ENCODE data around the gene CA12. TPM values are rescaled to one million over a fixed set of nuclear protein-coding genes. Genes with fewer than 3 reads are reported as not detected.

Gene CA12
- total and polyA plus RNA-seq, 10 of the 15 experiments (the other 5 are each of a cell fraction or from before 2014, with no cell fraction given), result 0.03 to 0.10 TPM; not detected in 8

DNA sequence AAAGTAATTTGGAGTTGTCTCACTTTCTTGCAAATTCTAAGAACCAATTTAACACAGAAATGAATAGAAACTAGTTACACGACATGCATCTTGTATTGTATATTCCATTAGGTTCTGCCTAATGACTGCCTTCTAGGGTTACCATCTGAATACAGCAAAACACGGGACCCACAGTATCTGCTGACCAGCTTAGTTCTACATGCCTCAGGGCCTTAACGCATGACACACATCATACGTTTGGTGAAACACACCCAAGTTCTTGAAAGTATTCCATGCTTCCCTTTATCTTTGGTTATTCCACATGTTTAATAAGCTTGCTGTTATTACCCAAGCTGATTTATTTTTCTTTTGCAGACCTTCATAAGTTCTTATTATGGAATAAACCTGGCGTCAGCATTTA lies 76.4 kb downstream of the CA12 start:
- DNase-seq (ENCODE audit: low read depth, low spot score), result no peak
- Histone ChIP-seq H3K79me2 (ENCODE audit: control insufficient read depth, insufficient read depth, low read length) (no peaks in the 10 kb centered on the region), H2AFZ (ENCODE audit: control insufficient read depth, low read depth, low read length) (no peak overlapping the region), H3K27me3 (replicated peaks in 1 of 2; ENCODE audit: control insufficient read depth in 2 of 2, insufficient read depth in 2 of 2, low read length in 1 of 2) (no peaks in the 10 kb centered on the region), H3K27ac (ENCODE audit: control insufficient read depth, insufficient read depth) (no peak overlapping the region), H3K4me3 (no peak overlapping the region), H4K20me1 (ENCODE audit: control insufficient read depth, insufficient read depth) (no peaks in the 10 kb centered on the region), H3K36me3 (ENCODE audit: control insufficient read depth in 2 of 2, insufficient read depth in 2 of 2, low read length in 1 of 2) (peaks cover 0 to 3% of the 10 kb centered on the region in 2 experiments; a peak in 1 of 4 replicates), H3K9ac (ENCODE audit: control insufficient read depth, insufficient read depth, low read length) (no peak overlapping the region), H3K4me1 (ENCODE audit: control insufficient read depth, insufficient read depth, low read length) (no peaks in the 10 kb centered on the region), H3K4me2 (ENCODE audit: control insufficient read depth, insufficient read depth) (no peak overlapping the region), H3K9me3 (replicated peaks; ENCODE audit: control insufficient read depth, insufficient read depth, low read length) (no peaks in the 10 kb centered on the region)
- 97% methylated on average over 5 of the region's 5 CpGs for WGBS (ENCODE audit: insufficient coverage, insufficient replicate concordance, low lambda C conversion rate, missing lambda C conversion rate)
- no TSS peak for BruUV-seq (replicated peaks)
- in situ Hi-C loops (cut with MboI) (no loop called here), intact Hi-C loops (cut with micrococcal nuclease; ENCODE audit: unreplicated experiment) (no loop called here)
- ChIA-PET RAD21 (ENCODE audit: unreplicated experiment) (no interaction called here), CTCF (interaction anchor here (0.5 kb wide), 1 partner anchor 790 kb away, joined by 3 read pairs; no protein-coding TSS in a partner anchor), SMC1A (ENCODE audit: uncharacterized antibody, unreplicated experiment) (interaction anchor here (0.7 kb wide), 1 partner anchor 99 kb away, joined by 3 read pairs; no protein-coding TSS in a partner anchor), POLR2A (no interaction called here)
- ATAC-seq, result no peak
- FAIRE-seq, result no peak
- TF ChIP-seq, protein P1, sequence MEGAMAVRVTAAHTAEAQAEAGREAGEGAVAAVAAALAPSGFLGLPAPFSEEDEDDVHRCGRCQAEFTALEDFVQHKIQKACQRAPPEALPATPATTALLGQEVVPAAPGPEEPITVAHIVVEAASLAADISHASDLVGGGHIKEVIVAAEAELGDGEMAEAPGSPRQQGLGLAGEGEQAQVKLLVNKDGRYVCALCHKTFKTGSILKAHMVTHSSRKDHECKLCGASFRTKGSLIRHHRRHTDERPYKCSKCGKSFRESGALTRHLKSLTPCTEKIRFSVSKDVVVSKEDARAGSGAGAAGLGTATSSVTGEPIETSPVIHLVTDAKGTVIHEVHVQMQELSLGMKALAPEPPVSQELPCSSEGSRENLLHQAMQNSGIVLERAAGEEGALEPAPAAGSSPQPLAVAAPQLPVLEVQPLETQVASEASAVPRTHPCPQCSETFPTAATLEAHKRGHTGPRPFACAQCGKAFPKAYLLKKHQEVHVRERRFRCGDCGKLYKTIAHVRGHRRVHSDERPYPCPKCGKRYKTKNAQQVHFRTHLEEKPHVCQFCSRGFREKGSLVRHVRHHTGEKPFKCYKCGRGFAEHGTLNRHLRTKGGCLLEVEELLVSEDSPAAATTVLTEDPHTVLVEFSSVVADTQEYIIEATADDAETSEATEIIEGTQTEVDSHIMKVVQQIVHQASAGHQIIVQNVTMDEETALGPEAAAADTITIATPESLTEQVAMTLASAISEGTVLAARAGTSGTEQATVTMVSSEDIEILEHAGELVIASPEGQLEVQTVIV (IDR thresholded peaks at IDR 0.05; ENCODE audit: borderline replicate concordance, partially characterized antibody), result no peak
- TF ChIP-seq LARP7 (IDR thresholded peaks at IDR 0.05), result no peak
- TF ChIP-seq, protein P2, sequence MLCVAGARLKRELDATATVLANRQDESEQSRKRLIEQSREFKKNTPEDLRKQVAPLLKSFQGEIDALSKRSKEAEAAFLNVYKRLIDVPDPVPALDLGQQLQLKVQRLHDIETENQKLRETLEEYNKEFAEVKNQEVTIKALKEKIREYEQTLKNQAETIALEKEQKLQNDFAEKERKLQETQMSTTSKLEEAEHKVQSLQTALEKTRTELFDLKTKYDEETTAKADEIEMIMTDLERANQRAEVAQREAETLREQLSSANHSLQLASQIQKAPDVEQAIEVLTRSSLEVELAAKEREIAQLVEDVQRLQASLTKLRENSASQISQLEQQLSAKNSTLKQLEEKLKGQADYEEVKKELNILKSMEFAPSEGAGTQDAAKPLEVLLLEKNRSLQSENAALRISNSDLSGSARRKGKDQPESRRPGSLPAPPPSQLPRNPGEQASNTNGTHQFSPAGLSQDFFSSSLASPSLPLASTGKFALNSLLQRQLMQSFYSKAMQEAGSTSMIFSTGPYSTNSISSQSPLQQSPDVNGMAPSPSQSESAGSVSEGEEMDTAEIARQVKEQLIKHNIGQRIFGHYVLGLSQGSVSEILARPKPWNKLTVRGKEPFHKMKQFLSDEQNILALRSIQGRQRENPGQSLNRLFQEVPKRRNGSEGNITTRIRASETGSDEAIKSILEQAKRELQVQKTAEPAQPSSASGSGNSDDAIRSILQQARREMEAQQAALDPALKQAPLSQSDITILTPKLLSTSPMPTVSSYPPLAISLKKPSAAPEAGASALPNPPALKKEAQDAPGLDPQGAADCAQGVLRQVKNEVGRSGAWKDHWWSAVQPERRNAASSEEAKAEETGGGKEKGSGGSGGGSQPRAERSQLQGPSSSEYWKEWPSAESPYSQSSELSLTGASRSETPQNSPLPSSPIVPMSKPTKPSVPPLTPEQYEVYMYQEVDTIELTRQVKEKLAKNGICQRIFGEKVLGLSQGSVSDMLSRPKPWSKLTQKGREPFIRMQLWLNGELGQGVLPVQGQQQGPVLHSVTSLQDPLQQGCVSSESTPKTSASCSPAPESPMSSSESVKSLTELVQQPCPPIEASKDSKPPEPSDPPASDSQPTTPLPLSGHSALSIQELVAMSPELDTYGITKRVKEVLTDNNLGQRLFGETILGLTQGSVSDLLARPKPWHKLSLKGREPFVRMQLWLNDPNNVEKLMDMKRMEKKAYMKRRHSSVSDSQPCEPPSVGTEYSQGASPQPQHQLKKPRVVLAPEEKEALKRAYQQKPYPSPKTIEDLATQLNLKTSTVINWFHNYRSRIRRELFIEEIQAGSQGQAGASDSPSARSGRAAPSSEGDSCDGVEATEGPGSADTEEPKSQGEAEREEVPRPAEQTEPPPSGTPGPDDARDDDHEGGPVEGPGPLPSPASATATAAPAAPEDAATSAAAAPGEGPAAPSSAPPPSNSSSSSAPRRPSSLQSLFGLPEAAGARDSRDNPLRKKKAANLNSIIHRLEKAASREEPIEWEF (IDR thresholded peaks at IDR 0.05; ENCODE audit: insufficient replicate concordance, low read depth, low read length), result no peak
- TF ChIP-seq, protein P3, sequence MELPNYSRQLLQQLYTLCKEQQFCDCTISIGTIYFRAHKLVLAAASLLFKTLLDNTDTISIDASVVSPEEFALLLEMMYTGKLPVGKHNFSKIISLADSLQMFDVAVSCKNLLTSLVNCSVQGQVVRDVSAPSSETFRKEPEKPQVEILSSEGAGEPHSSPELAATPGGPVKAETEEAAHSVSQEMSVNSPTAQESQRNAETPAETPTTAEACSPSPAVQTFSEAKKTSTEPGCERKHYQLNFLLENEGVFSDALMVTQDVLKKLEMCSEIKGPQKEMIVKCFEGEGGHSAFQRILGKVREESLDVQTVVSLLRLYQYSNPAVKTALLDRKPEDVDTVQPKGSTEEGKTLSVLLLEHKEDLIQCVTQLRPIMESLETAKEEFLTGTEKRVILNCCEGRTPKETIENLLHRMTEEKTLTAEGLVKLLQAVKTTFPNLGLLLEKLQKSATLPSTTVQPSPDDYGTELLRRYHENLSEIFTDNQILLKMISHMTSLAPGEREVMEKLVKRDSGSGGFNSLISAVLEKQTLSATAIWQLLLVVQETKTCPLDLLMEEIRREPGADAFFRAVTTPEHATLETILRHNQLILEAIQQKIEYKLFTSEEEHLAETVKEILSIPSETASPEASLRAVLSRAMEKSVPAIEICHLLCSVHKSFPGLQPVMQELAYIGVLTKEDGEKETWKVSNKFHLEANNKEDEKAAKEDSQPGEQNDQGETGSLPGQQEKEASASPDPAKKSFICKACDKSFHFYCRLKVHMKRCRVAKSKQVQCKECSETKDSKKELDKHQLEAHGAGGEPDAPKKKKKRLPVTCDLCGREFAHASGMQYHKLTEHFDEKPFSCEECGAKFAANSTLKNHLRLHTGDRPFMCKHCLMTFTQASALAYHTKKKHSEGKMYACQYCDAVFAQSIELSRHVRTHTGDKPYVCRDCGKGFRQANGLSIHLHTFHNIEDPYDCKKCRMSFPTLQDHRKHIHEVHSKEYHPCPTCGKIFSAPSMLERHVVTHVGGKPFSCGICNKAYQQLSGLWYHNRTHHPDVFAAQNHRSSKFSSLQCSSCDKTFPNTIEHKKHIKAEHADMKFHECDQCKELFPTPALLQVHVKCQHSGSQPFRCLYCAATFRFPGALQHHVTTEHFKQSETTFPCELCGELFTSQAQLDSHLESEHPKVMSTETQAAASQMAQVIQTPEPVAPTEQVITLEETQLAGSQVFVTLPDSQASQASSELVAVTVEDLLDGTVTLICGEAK (IDR thresholded peaks at IDR 0.05; ENCODE audit: borderline replicate concordance), result no peak
